CD14-positive monocyte (primary cell): Measurements from ENCODE around the gene CES2. TPM values are rescaled to one million over a fixed set of nuclear protein-coding genes. Genes with fewer than 3 reads are reported as not detected.

ENCODE experiments used
- DNase-seq, 3 donors: peaks; one replicate each; pipeline ENCODE4 v3.0.0-alpha.2; 2011 to 2022
- H2AFZ ChIP-seq: 2 replicates; pipeline ENCODE4 v1.6.0; 2012; ENCODE audit warnings: mild to moderate bottlenecking, low read depth, low read length, inconsistent platforms; ENCODE audit not compliant: insufficient read depth, poor library complexity, severe bottlenecking
- H3K27ac ChIP-seq, 2 donors: 1 replicate in 1 of 2; 2 replicates in 1 of 2; pipeline ENCODE4 v1.5.1; 2012 to 2013; ENCODE audit warnings: low read length in 2 of 2, control low read depth in 1 of 2, inconsistent platforms in 1 of 2, low read depth in 1 of 2, mild to moderate bottlenecking in 1 of 2
- H3K27me3 ChIP-seq, 2 donors: one replicate each; pipeline versions ENCODE4 v1.6.0 to v1.6.1; 2011 to 2013; ENCODE audit warnings: low read length in 2 of 2; ENCODE audit not compliant: control insufficient read depth in 2 of 2, insufficient read depth in 2 of 2
- H3K36me3 ChIP-seq, 2 donors: replicated peaks in 1 of 2; 1 replicate in 1 of 2; 2 replicates in 1 of 2; pipeline versions ENCODE4 v1.5.1 to v1.6.1; 2012 to 2013; ENCODE audit warnings: low read length in 2 of 2, control low read depth in 1 of 2, inconsistent platforms in 1 of 2, mild to moderate bottlenecking in 1 of 2; ENCODE audit not compliant: insufficient read depth in 2 of 2, control insufficient read depth in 1 of 2
- H3K4me1 ChIP-seq, 2 donors: 1 replicate in 1 of 2; 2 replicates in 1 of 2; pipeline versions ENCODE4 v1.5.1 to v1.6.1; 2012 to 2013; ENCODE audit warnings: low read length in 2 of 2, control low read depth in 1 of 2, inconsistent platforms in 1 of 2, mild to moderate bottlenecking in 1 of 2, moderate library complexity in 1 of 2; ENCODE audit not compliant: insufficient read depth in 2 of 2, control insufficient read depth in 1 of 2
- H3K4me2 ChIP-seq: replicated peaks from 2 replicates; pipeline ENCODE3; 2012; ENCODE audit warnings: low read length, moderate library complexity, mild to moderate bottlenecking; ENCODE audit not compliant: poor library complexity, severe bottlenecking; ENCODE audit errors: extremely low read depth
- H3K4me3 ChIP-seq, 3 experiments: fragments of 200-600 bp in 1 of 3; sonication (generic) in 1 of 3; replicated peaks in 1 of 3; 1 replicate in 2 of 3; 2 replicates in 1 of 3; pipeline ENCODE4 v1.5.1; 2011 to 2013; ENCODE audit warnings: low read length in 3 of 3, mild to moderate bottlenecking in 3 of 3, control low read depth in 2 of 3, low read depth in 2 of 3, inconsistent platforms in 1 of 3, moderate library complexity in 1 of 3
- H3K79me2 ChIP-seq: 2 replicates; pipeline ENCODE4 v1.6.0; 2012; ENCODE audit warnings: mild to moderate bottlenecking, control low read depth, inconsistent platforms, low read length, moderate library complexity; ENCODE audit not compliant: insufficient read depth
- H3K9ac ChIP-seq: 2 replicates; pipeline ENCODE4 v1.6.0; 2017; ENCODE audit warnings: low read length, mild to moderate bottlenecking; ENCODE audit not compliant: insufficient read depth, poor library complexity, severe bottlenecking
- H3K9me3 ChIP-seq, 2 donors: replicated peaks in 1 of 2; 1 replicate in 1 of 2; 2 replicates in 1 of 2; pipeline versions ENCODE4 v1.5.1 to v1.6.1; 2012 to 2013; ENCODE audit warnings: low read length in 2 of 2, control low read depth in 1 of 2; ENCODE audit not compliant: control insufficient read depth in 1 of 2, insufficient read depth in 1 of 2
- H4K20me1 ChIP-seq: 2 replicates; pipeline ENCODE4 v1.6.0; 2012; ENCODE audit warnings: mild to moderate bottlenecking, low read length, control low read depth, moderate library complexity; ENCODE audit not compliant: insufficient read depth
- H3K27ac Mint-ChIP-seq, 7 donors: one replicate each; pipeline ENCODE4 v1.8.0; 2020; ENCODE audit warnings: mild to moderate bottlenecking in 7 of 7, mixed read lengths in 7 of 7, moderate library complexity in 6 of 7, inconsistent platforms in 2 of 7
- H3K27me3 Mint-ChIP-seq, 3 donors: one replicate each; pipeline ENCODE4 v1.8.0; 2021 to 2022; ENCODE audit warnings: low read depth in 3 of 3, mild to moderate bottlenecking in 3 of 3, mixed read lengths in 3 of 3, moderate library complexity in 3 of 3, inconsistent platforms in 1 of 3
- H3K36me3 Mint-ChIP-seq, 2 donors: one replicate each; pipeline ENCODE4 v1.8.0; 2020; ENCODE audit warnings: mixed read lengths in 2 of 2, inconsistent platforms in 1 of 2, mild to moderate bottlenecking in 1 of 2
- H3K4me1 Mint-ChIP-seq: one replicate; pipeline ENCODE4 v1.8.0; 2020; ENCODE audit warnings: mild to moderate bottlenecking, mixed read lengths
- H3K4me3 Mint-ChIP-seq, 2 donors: one replicate each; pipeline ENCODE4 v1.8.0; 2020; ENCODE audit warnings: mild to moderate bottlenecking in 2 of 2, mixed read lengths in 2 of 2, moderate library complexity in 1 of 2
- H3K9me3 Mint-ChIP-seq, 7 donors: one replicate each; pipeline ENCODE4 v1.8.0; 2020 to 2022; ENCODE audit warnings: mixed read lengths in 7 of 7, mild to moderate bottlenecking in 6 of 7, moderate library complexity in 6 of 7, inconsistent platforms in 2 of 7
- CTCF ChIP-seq: fragments of 200-600 bp; IDR thresholded peaks from one replicate; pipeline ENCODE4 v1.8.0; 2022; ENCODE audit warnings: antibody characterized with exemption, mild to moderate bottlenecking
- WGBS: methylation state at CpG from one replicate; pipeline ENCODE4 v1.1.5; 2013; ENCODE audit warnings: missing lambda C conversion rate; ENCODE audit not compliant: insufficient coverage; 5-methylcytosine and 5-hydroxymethylcytosine counted together
- intact Hi-C, 2 donors: fragments of 100-400 bp; cut with micrococcal nuclease; formaldehyde crosslinking; loops; one replicate each; pipeline versions ENCODE4 v1.15.0 to v1.15.1; 2023
- polyA plus RNA-seq, 3 donors: library from polyadenylated mRNA; depleted of rRNA in 1 of 3; unstranded in 2 of 3; stranded (reverse) in 1 of 3; fragments of 300-500 nt in 2 of 3; fragments of >200 nt in 1 of 3; fragmentation: Illumina TruSeq in 2 of 3; gene quantifications; 1 replicate in 2 of 3; 2 replicates in 1 of 3; pipeline ENCODE4 v1.2.3, GENCODE V29; 2012 to 2021

The CES2 gene
- polyA plus RNA-seq, 3 donors: 14.0 to 29.0 (median 23.2) TPM

- Histone ChIP-seq H3K4me2 (no peak overlapping the region), H3K4me3 (no peak overlapping the region), H3K9ac (no peak overlapping the region), H2AFZ (no peak overlapping the region), H3K27me3 (peaks cover 27 to 43% of the 10 kb centered on the region in 2 donors), H3K9me3 (peaks cover 0 to 10% of the 10 kb centered on the region in 2 donors), H3K36me3 (peaks cover 20 to 22% of the 10 kb centered on the region in 2 donors), H3K27ac (no peak overlapping the region), H3K79me2 (no peaks in the 10 kb centered on the region), H3K4me1 (peaks cover 17 to 18% of the 10 kb centered on the region in 2 donors), H4K20me1 (peaks cover 12% of the 10 kb centered on the region)
- Mint-ChIP-seq H3K36me3 (peaks cover 25 to 26% of the 10 kb centered on the region in 2 donors), H3K27ac (no peak overlapping the region), H3K4me3 (peak overlapping the region; percentile 12 to 86), H3K27me3 (peaks cover 43 to 50% (median 47%) of the 10 kb centered on the region in 3 donors), H3K9me3 (peaks cover 0 to 16% (median 9%) of the 10 kb centered on the region in 7 donors), H3K4me1 (peaks cover 22% of the 10 kb centered on the region)
- DNase-seq: no peak
- TF ChIP-seq CTCF: no peak
- intact Hi-C loops: no loop called here
- WGBS: 60% methylated on average over 3 of the region's 5 CpGs
Measured at GRCh38 chr16:66946974-66947301, 11.6 kb downstream of the CES2 start.

DNA sequence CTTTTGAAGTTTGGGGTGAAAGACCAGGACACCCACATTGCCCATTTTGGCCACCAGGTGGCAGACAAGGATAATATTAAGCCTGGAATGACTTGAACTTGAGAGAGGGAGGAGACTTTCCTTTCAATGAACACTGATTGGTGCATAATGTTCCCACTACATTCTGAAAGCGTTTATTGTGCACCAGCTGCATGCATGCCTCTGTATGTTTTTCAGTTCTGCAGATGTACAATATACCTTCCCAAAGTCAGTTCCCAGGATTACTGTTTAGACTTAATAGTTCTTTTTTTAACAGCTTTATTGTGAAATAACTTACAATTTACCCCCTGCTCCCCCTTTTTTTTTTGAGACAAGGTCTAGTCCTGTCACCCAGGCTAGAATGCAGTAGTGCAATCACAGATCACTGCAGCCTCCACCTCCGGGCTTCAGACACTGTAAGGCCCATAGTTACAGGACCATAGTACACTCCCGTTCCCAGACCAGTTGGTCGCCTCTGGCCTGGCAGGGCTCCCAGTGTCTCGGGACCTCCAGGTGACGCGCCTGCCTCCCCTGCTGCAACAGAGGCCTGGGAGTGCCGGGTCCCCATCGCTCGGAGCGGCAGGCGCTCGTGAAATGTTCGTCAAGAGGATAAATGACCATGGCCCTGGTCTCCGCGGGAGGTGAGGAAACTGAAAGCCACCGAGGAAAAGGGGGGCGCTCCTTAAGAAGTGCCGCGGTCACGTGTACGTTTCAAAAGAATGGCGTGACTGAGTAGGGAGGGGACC lies 12.2 kb downstream of the CES2 start:
- peak overlapping the region; percentile 73 for H2AFZ ChIP-seq
- H3K4me3 ChIP-seq: peak overlapping the region; percentile 38 to 77 (median 38)
- peaks cover 47 to 52% (median 48%) of the 10 kb centered on the region in 3 donors for H3K27me3 Mint-ChIP-seq
- WGBS: 0% methylated on average over 6 of the region's 23 CpGs
- peaks cover 15 to 17% of the 10 kb centered on the region in 2 donors for H3K36me3 ChIP-seq
- H3K9me3 Mint-ChIP-seq: peaks cover 0 to 16% (median 9%) of the 10 kb centered on the region in 7 donors
- peak overlapping the region; percentile 86 to 98 for H3K4me3 Mint-ChIP-seq
- H3K9ac ChIP-seq: peak overlapping the region; percentile 46
- no peaks in the 10 kb centered on the region for H3K79me2 ChIP-seq
- H3K27me3 ChIP-seq: peaks cover 27 to 46% of the 10 kb centered on the region in 2 donors
- H3K27ac ChIP-seq: no peak overlapping the region
- peak; percentile 90 for TF ChIP-seq CTCF
- H3K9me3 ChIP-seq: peaks cover 0 to 10% of the 10 kb centered on the region in 2 donors
- intact Hi-C loops: no loop called here
- H3K4me2 ChIP-seq: peak overlapping the region; percentile 77
- peak overlapping the region in 2 of 7 donors; percentile 37 to 73 for H3K27ac Mint-ChIP-seq
- peaks cover 22% of the 10 kb centered on the region for H3K4me1 Mint-ChIP-seq
- peaks cover 12% of the 10 kb centered on the region for H4K20me1 ChIP-seq
- peak; percentile 74 to 85 (median 76) for DNase-seq
- H3K36me3 Mint-ChIP-seq: peaks cover 19 to 20% of the 10 kb centered on the region in 2 donors
- H3K4me1 ChIP-seq: peaks cover 17 to 18% of the 10 kb centered on the region in 2 donors
